ENCODE results near the gene PCGF2.

DNA sequence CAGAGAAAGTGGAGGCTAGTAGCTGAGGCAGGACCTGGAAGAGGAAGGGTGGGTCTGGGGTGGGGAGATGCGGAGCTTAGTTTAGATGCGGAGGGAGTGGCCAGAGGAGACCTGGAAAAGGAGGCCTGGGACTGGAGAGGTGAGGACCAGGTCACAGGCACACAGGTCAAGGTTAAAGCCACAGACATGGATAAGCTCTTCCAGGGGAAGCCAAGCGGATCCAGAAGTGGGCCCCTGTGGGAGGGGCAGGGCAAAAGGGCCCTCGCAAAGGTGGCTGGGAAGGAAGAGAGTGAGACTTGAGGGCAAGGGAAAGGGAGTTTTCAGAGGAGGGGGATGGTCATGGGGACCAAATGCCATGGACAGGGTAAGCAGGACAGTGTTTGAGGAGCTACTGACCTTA is 57.0 kb downstream of the PCGF2 start:
- TF ChIP-seq RAD21 (CRISPR knock-in tag; conservative IDR thresholded peaks at IDR 0.05 in 1 of 2, IDR thresholded peaks at IDR 0.05 in 1 of 2) (no peak), SOX6 (IDR thresholded peaks at IDR 0.05) (no peak), ZNF23 (CRISPR knock-in tag; IDR thresholded peaks at IDR 0.05) (no peak), ZNF347 (CRISPR knock-in tag; IDR thresholded peaks at IDR 0.05; ENCODE audit: low read depth) (no peak), CTBP1 (IDR thresholded peaks at IDR 0.05; ENCODE audit: borderline replicate concordance) (no peak), UBTF (IDR thresholded peaks at IDR 0.05; ENCODE audit: borderline replicate concordance in 1 of 2, low read depth in 2 of 2, low read length in 2 of 2) (no peak)
- TF ChIP-seq, protein P1, sequence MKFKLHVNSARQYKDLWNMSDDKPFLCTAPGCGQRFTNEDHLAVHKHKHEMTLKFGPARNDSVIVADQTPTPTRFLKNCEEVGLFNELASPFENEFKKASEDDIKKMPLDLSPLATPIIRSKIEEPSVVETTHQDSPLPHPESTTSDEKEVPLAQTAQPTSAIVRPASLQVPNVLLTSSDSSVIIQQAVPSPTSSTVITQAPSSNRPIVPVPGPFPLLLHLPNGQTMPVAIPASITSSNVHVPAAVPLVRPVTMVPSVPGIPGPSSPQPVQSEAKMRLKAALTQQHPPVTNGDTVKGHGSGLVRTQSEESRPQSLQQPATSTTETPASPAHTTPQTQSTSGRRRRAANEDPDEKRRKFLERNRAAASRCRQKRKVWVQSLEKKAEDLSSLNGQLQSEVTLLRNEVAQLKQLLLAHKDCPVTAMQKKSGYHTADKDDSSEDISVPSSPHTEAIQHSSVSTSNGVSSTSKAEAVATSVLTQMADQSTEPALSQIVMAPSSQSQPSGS (CRISPR knock-in tag; IDR thresholded peaks at IDR 0.05) = no peak
- TF ChIP-seq, protein P2, sequence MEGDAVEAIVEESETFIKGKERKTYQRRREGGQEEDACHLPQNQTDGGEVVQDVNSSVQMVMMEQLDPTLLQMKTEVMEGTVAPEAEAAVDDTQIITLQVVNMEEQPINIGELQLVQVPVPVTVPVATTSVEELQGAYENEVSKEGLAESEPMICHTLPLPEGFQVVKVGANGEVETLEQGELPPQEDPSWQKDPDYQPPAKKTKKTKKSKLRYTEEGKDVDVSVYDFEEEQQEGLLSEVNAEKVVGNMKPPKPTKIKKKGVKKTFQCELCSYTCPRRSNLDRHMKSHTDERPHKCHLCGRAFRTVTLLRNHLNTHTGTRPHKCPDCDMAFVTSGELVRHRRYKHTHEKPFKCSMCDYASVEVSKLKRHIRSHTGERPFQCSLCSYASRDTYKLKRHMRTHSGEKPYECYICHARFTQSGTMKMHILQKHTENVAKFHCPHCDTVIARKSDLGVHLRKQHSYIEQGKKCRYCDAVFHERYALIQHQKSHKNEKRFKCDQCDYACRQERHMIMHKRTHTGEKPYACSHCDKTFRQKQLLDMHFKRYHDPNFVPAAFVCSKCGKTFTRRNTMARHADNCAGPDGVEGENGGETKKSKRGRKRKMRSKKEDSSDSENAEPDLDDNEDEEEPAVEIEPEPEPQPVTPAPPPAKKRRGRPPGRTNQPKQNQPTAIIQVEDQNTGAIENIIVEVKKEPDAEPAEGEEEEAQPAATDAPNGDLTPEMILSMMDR (IDR thresholded peaks at IDR 0.05 in 2 of 3, conservative IDR thresholded peaks at IDR 0.05 in 1 of 3; ENCODE audit: insufficient read depth in 2 of 3, low read depth in 1 of 3, low read length in 3 of 3) = no peak

Measured in K562 (cell line).